Measurements from ENCODE around the gene TEKT2.

Gene TEKT2

GRCh38 chr1:36083219-36083618 lies 675 bp upstream of the TEKT2 start:
- TF ChIP-seq FOXP2 (optimal IDR thresholded peaks at IDR 0.05; ENCODE audit: borderline replicate concordance, extremely low read depth, extremely low read length, insufficient read depth) (no peak), TAF1 (IDR thresholded peaks at IDR 0.05; ENCODE audit: borderline replicate concordance, insufficient read depth, low read length) (no peak), SIN3A (IDR thresholded peaks at IDR 0.05; ENCODE audit: borderline replicate concordance, insufficient read depth, low read length) (no peak), REST (IDR thresholded peaks at IDR 0.05; ENCODE audit: insufficient read depth in 1 of 2, low read depth in 2 of 2, low read length in 2 of 2) (no peak), POLR2AphosphoS5 (IDR thresholded peaks at IDR 0.05; ENCODE audit: low read depth, low read length) (no peak)

- no peak for TF ChIP-seq POLR2AphosphoS5 (IDR thresholded peaks at IDR 0.05; ENCODE audit: low read depth, low read length)
These were observed 712 bp downstream of the TEKT2 start for GRCh38 chr1:36084497-36085115.

DNA sequence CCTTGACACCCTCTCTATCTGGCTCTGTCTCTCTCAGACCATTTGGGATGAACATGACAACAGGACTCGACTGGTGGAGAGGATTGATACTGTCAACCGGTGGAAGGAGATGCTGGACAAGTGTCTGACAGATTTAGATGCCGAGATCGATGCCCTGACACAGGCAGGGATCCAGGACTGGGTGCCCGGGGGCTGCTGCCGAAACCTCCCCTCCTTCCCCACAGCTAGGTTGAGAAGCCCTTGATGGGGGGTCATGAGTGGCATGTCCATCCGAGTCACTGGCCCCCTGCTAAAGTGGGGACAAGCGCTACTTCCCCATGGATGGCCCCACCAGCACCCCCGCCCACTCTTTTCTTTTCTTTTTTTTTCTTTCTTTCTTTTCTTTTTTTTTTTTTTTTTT lies 1.2 kb downstream of the TEKT2 start:
- no peak for TF ChIP-seq SIN3A (IDR thresholded peaks at IDR 0.05; ENCODE audit: borderline replicate concordance, insufficient read depth, low read length)
- no peak for TF ChIP-seq REST (IDR thresholded peaks at IDR 0.05; ENCODE audit: insufficient read depth in 1 of 2, low read depth in 2 of 2, low read length in 2 of 2)
- no peak for TF ChIP-seq TAF1 (IDR thresholded peaks at IDR 0.05; ENCODE audit: borderline replicate concordance, insufficient read depth, low read length)
- no peak for TF ChIP-seq POLR2AphosphoS5 (IDR thresholded peaks at IDR 0.05; ENCODE audit: low read depth, low read length)
- no peak for TF ChIP-seq FOXP2 (optimal IDR thresholded peaks at IDR 0.05; ENCODE audit: borderline replicate concordance, extremely low read depth, extremely low read length, insufficient read depth)

DNA sequence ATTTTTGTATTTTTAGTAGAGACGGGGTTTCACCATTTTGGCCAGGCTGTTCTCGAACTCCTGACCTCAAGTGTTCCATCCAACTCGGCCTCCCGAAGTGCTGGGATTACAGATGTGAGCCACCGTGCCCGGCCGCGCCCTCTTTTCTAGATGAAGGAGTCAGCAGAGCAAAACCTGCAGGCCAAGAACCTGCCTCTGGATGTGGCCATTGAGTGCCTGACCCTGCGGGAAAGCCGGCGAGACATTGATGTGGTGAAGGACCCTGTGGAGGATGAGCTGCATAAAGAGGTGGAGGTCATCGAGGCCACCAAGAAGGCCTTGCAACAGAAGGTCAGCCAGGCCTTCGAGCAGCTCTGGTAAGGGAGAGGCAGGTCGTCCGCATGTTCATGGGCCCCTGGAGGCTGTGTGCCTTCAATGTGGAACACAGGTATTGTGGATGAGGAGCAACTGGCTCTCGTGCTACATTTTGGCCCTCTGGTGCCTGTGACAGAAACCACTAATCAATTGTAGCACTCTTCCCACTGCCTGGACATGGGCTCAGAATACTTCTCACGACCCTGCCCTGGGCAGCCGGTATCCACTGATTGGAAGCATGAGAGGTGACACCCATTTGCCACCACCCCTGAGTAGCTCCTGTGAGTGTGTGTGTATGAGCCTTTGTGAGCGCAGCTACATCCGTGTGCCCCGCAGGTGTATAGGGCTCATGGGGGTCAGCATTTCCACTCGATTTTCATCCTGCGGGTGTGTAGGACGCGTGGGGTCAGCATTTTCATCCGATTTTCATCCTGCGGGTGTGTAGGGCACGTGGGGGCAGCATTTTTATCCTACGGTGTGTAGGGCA lies 2.0 kb downstream of the TEKT2 start:
- TF ChIP-seq POLR2AphosphoS5 (IDR thresholded peaks at IDR 0.05; ENCODE audit: low read depth, low read length), result no peak
- TF ChIP-seq FOXP2 (optimal IDR thresholded peaks at IDR 0.05; ENCODE audit: borderline replicate concordance, extremely low read depth, extremely low read length, insufficient read depth), result no peak
- no peak for TF ChIP-seq TAF1 (IDR thresholded peaks at IDR 0.05; ENCODE audit: borderline replicate concordance, insufficient read depth, low read length)
- TF ChIP-seq SIN3A (IDR thresholded peaks at IDR 0.05; ENCODE audit: borderline replicate concordance, insufficient read depth, low read length), result no peak
- TF ChIP-seq REST (IDR thresholded peaks at IDR 0.05; ENCODE audit: insufficient read depth in 1 of 2, low read depth in 2 of 2, low read length in 2 of 2), result no peak

- no peak for TF ChIP-seq TAF1 (IDR thresholded peaks at IDR 0.05; ENCODE audit: borderline replicate concordance, insufficient read depth, low read length)
- no peak for TF ChIP-seq POLR2AphosphoS5 (IDR thresholded peaks at IDR 0.05; ENCODE audit: low read depth, low read length)
- no peak for TF ChIP-seq REST (IDR thresholded peaks at IDR 0.05; ENCODE audit: insufficient read depth in 1 of 2, low read depth in 2 of 2, low read length in 2 of 2)
- no peak for TF ChIP-seq FOXP2 (optimal IDR thresholded peaks at IDR 0.05; ENCODE audit: borderline replicate concordance, extremely low read depth, extremely low read length, insufficient read depth)
These were observed 2.8 kb downstream of the TEKT2 start for GRCh38 chr1:36086529-36087232.
